Prostate gland (tissue), 2 donors: Measurements from ENCODE around the gene LHX4.

Source experiments
- CTCF ChIP-seq, 4 experiments: fragments of 200-600 bp in 2 of 4; fragments of 450-650 bp in 2 of 4; sonication (generic) in 2 of 4; IDR thresholded peaks; 1 replicate in 3 of 4; 2 replicates in 1 of 4; pipeline ENCODE4 v1.5.1; 2016 to 2019; ENCODE audit warnings: antibody characterized with exemption in 4 of 4, mild to moderate bottlenecking in 2 of 4, moderate library complexity in 2 of 4
- POLR2A ChIP-seq: fragments of 450-650 bp; IDR thresholded peaks from one replicate; pipeline ENCODE4 v1.6.1; 2016; ENCODE audit warnings: antibody characterized with exemption, mild to moderate bottlenecking
- POLR2AphosphoS5 ChIP-seq: sonication (generic); formaldehyde crosslinking; IDR thresholded peaks from one replicate; pipeline ENCODE4 v1.6.1; 2017; ENCODE audit warnings: antibody characterized with exemption

DNA sequence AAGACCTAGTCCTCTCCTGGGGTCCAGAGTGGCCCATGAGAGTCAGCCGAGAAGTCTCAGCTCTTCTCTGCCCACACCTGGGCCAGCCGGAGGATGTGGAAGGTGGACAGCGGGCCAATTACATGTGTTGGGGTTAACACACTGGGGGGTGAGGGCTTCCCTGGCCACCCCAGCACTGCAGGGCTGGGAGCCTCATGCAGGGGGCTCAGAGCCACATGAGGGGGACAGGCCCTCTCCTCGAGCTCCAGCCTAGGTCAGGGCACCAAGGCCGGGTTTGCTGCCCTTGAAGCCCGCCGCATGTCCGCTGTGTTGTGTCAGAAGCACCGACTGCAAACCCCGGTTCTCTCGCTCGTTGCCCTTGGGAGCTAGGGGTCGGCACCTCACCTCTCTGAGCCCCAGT lies 30.5 kb downstream of the LHX4 start:
- TF ChIP-seq CTCF (IDR thresholded peaks at IDR 0.05) (no peak), POLR2A (no peak), POLR2AphosphoS5 (no peak)
